ENCODE measurements around the gene SLC35D1.

DNA sequence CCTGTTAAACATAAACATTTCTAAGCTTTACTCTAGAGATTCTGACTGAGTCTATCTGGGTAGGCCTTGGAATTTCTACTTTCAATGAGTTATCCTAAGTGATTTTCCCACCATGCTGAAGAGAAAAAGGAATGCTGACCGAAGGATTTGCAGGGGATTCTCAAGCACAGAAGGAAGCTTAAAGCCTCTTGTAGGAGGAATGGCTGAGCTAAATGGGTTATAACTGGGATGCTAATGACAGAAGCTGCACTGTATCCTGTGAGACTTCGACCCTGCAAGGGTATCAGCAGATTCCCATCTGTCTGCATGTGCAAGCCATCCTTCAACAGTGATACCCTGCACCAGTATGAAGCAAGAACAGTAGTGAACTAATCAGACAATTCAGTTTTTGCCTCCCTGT is 35.4 kb downstream of the SLC35D1 start:
- TF ChIP-seq CTCF (IDR thresholded peaks at IDR 0.05) (no peak), POLR2A (IDR thresholded peaks at IDR 0.05) (no peak)

Data from Peyer's patch (tissue), 4 donors.